WERI-Rb-1 (cell line): ENCODE measurements around the gene MAST4.

Experiments
- DNase-seq: peaks from one replicate; pipeline ENCODE4 v3.0.0-alpha.2; 2020
- H3K27ac ChIP-seq: fragments of 250-450 bp; sonication (Bioruptor Pico); 2 replicates; pipeline ENCODE4 v1.5.1; 2020; ENCODE audit warnings: mild to moderate bottlenecking, moderate library complexity
- H3K27me3 ChIP-seq: fragments of 250-450 bp; sonication (Bioruptor Pico); 2 replicates; pipeline ENCODE4 v1.5.1; 2021; ENCODE audit warnings: mild to moderate bottlenecking, low read depth, moderate library complexity; ENCODE audit not compliant: insufficient read depth, severe bottlenecking
- H3K36me3 ChIP-seq: fragments of 250-450 bp; sonication (Bioruptor Pico); 2 replicates; pipeline ENCODE4 v1.5.1; 2020; ENCODE audit warnings: mild to moderate bottlenecking, moderate library complexity
- H3K4me3 ChIP-seq: 2 replicates; pipeline ENCODE4 v1.5.1; 2011; ENCODE audit warnings: low read depth, mild to moderate bottlenecking, control low read depth, low read length
- H3K9me3 ChIP-seq: fragments of 250-450 bp; sonication (Bioruptor Pico); 2 replicates; pipeline ENCODE4 v1.5.1; 2021; ENCODE audit warnings: mild to moderate bottlenecking, moderate library complexity; ENCODE audit not compliant: severe bottlenecking
- TF ChIP-seq, protein P1 (sequence below): IDR thresholded peaks from 2 replicates; pipeline ENCODE4 v1.5.1; 2011; ENCODE audit warnings: low read depth, mild to moderate bottlenecking, control low read depth, inconsistent platforms, low read length

MAST4 gene

DNA sequence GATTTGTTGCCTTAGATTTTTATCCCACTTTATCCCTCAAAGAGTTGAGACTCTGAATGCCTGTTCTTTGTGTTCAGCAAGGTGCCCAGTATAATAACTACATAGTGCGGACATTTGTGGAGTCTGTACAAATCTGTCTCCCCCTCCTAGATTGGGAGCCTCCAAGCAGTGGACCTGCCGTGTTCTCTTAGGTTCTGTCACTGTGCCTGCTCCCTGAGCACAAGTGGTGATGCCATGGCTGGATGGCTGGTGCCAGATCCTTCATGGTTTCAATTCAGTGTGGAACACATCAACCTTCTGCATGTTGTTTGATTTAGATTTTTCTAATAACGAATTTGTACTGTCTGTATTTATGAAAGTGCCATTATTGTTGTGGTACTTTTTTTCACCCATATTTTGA is 307.5 kb downstream of the MAST4 start:
- TF ChIP-seq, protein P1, sequence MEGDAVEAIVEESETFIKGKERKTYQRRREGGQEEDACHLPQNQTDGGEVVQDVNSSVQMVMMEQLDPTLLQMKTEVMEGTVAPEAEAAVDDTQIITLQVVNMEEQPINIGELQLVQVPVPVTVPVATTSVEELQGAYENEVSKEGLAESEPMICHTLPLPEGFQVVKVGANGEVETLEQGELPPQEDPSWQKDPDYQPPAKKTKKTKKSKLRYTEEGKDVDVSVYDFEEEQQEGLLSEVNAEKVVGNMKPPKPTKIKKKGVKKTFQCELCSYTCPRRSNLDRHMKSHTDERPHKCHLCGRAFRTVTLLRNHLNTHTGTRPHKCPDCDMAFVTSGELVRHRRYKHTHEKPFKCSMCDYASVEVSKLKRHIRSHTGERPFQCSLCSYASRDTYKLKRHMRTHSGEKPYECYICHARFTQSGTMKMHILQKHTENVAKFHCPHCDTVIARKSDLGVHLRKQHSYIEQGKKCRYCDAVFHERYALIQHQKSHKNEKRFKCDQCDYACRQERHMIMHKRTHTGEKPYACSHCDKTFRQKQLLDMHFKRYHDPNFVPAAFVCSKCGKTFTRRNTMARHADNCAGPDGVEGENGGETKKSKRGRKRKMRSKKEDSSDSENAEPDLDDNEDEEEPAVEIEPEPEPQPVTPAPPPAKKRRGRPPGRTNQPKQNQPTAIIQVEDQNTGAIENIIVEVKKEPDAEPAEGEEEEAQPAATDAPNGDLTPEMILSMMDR: no peak
- Histone ChIP-seq H3K9me3 (no peaks in the 10 kb centered on the region), H3K4me3 (no peak overlapping the region), H3K36me3 (no peaks in the 10 kb centered on the region), H3K27ac (no peak overlapping the region), H3K27me3 (no peaks in the 10 kb centered on the region)
- no peak for DNase-seq

DNA sequence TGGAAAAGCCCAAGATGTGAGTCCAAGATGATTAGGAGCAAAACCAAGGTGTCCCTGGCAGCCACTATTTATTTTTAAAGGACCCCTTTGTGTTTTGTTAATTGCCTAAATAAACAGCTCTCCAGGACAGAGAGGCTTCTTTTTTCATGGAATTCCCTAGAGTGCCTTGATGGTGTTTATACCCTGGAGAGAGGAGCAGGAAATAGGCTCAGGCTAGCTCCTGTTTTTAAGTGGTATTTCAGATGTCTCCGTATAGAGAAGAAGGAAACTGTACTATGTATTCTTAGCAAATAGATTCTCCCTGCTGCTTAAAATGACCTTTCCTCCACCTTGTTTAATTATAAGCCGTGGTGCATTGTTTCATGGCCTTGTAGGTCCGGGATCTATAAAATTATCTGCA is 308.0 kb downstream of the MAST4 start:
- DNase-seq: no peak
- no peaks in the 10 kb centered on the region for H3K36me3 ChIP-seq
- H3K4me3 ChIP-seq: no peak overlapping the region
- H3K9me3 ChIP-seq: no peaks in the 10 kb centered on the region
- TF ChIP-seq, protein P1: no peak
- H3K27me3 ChIP-seq: no peaks in the 10 kb centered on the region
- H3K27ac ChIP-seq: no peak overlapping the region

DNA sequence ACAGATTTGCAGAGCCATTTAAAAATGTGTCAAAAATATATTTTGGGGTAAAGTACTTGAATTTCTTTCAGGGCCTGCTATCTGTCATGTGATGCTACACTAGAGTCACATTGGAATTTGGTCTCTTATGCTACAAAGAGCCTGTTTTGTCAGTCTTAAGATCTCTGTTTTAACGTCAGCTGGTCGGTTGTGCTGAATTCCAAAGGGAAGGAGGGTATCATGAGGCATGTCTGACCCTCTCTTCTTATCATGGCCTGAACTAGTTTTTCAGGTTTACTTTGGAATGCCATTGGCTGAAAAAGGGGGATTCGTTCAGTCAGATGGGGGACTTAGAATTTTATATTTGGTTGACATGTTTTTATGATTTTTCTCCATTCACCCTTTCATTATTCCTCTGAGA is 309.8 kb downstream of the MAST4 start:
- TF ChIP-seq, protein P1: no peak
- Histone ChIP-seq H3K36me3 (no peaks in the 10 kb centered on the region), H3K27ac (no peak overlapping the region), H3K9me3 (no peaks in the 10 kb centered on the region), H3K27me3 (no peaks in the 10 kb centered on the region), H3K4me3 (no peak overlapping the region)
- no peak for DNase-seq

DNA sequence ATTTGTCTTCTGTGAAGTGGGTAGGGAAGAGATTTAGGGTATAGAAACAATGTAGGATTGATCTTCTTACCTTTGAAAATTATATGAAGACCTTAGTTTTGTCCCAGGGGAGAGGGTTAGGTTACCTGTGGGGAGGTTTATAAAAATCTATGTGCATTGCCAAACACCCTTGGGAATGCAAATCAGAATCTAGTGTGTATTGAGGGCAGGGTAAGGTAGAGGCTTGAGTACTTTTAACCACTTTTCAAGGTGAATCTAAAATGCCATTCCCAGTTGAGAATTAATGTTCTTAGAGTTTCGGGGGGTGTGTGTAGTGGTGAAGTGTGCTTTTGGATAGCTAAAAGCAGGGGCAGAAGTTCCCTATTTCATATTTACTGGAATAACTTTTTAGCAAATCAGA is 312.0 kb downstream of the MAST4 start:
- H3K27me3 ChIP-seq: no peaks in the 10 kb centered on the region
- H3K27ac ChIP-seq: no peak overlapping the region
- no peak overlapping the region for H3K4me3 ChIP-seq
- no peak for DNase-seq
- TF ChIP-seq, protein P1: no peak
- H3K9me3 ChIP-seq: no peaks in the 10 kb centered on the region
- H3K36me3 ChIP-seq: no peaks in the 10 kb centered on the region

DNA sequence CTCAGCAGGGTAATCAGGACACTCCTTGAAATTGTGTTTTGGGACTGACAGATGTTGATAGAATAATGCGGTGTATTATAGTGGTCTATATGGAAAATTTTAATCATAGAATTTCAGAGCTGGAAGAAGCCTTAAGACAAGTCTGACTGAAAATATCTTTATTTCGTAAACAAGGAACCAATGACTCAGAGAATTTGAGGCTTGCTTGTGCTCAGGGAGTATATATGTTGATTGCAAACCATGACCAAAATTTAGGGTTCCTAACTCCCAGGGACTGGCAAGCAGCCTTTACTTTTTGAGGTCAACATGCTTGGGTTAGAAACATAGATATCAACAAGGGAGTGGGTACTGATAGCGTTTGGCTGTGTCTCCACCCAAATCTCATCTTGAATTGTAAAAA is 313.2 kb downstream of the MAST4 start:
- no peaks in the 10 kb centered on the region for H3K36me3 ChIP-seq
- no peak overlapping the region for H3K27ac ChIP-seq
- no peaks in the 10 kb centered on the region for H3K27me3 ChIP-seq
- H3K4me3 ChIP-seq: no peak overlapping the region
- no peaks in the 10 kb centered on the region for H3K9me3 ChIP-seq
- no peak for DNase-seq
- TF ChIP-seq, protein P1: no peak

DNA sequence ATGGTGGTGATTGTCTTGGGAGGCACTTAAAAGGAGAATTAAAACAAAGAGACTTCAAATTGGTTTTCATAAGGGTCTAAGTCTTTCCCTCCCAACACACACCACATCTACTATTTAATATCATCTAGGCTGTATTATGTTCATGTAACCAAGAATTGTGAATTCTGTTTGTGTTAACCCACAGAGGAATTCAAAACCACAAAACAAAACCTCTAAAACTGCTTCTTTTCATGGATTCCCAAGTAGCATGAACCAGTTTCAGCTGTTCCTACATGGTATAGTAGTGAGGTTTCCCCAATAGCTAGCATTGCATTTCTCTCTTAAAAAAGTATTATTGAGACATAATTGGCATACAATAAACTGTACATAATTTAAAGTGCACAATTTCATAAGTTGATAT is 316.6 kb downstream of the MAST4 start:
- DNase-seq: no peak

More for the DNA sequence above, 316.6 kb downstream of the MAST4 start:
- no peak overlapping the region for H3K27ac ChIP-seq
- no peaks in the 10 kb centered on the region for H3K36me3 ChIP-seq
- H3K4me3 ChIP-seq: no peak overlapping the region
- TF ChIP-seq, protein P1: no peak
- H3K27me3 ChIP-seq: no peaks in the 10 kb centered on the region
- no peaks in the 10 kb centered on the region for H3K9me3 ChIP-seq
